Pancreas (tissue), 10 donors: ENCODE results near the gene SUFU. TPM values are rescaled to one million over a fixed set of nuclear protein-coding genes. Genes with fewer than 3 reads are reported as not detected.

Experiments
- ATAC-seq, 4 donors: fragments of 200-7000 bp; cut with Tn5 transposase; one replicate each; pipeline versions ENCODE4 v1.8.0 to v1.9.1; 2020; ENCODE audit warnings: mild to moderate bottlenecking in 4 of 4, moderate library complexity in 4 of 4
- DNase-seq, 6 donors: peaks; one replicate each; pipeline ENCODE4 v3.0.0-alpha.2; 2020
- FAIRE-seq: peaks from 2 replicates; lab custom pipeline; 2012; peaks lifted over from hg19 to GRCh38; lab: Jason Lieb, UNC
- H3K27ac ChIP-seq, 4 donors: fragments of 200-600 bp; sonication (generic); 1 replicate in 3 of 4; 2 replicates in 1 of 4; pipeline versions ENCODE4 v1.5.0 to v1.8.0; 2020
- H3K27me3 ChIP-seq, 4 donors: fragments of 200-600 bp; one replicate each; pipeline ENCODE4 v1.8.0; 2021
- H3K36me3 ChIP-seq, 3 donors: fragments of 200-600 bp; sonication (generic) in 1 of 3; one replicate each; pipeline versions ENCODE4 v1.5.0 to v1.8.0; 2020 to 2021
- H3K4me1 ChIP-seq, 3 donors: fragments of 200-600 bp; one replicate each; pipeline ENCODE4 v1.8.0; 2021
- H3K4me3 ChIP-seq, 4 donors: fragments of 200-600 bp; sonication (generic) in 2 of 4; one replicate each; pipeline versions ENCODE4 v1.5.0 to v1.8.0; 2020 to 2021
- H3K9me3 ChIP-seq, 4 donors: fragments of 200-600 bp; one replicate each; pipeline ENCODE4 v1.8.0; 2021
- CTCF ChIP-seq, 4 donors: fragments of 200-600 bp; sonication (generic) in 3 of 4; IDR thresholded peaks; one replicate each; pipeline versions ENCODE4 v1.5.0 to v1.8.0; 2021; ENCODE audit warnings: antibody characterized with exemption in 4 of 4
- whole genome bisulfite sequencing, 2 donors: extraction: QIAGEN DNeasy Blood & Tissue Kit; methylation state at CpG; one replicate each; pipeline ENCODE4 v1.1.7; 2013; 5-methylcytosine and 5-hydroxymethylcytosine counted together
- intact Hi-C, 3 donors: fragments of 100-400 bp; cut with DNase I; formaldehyde crosslinking; loops; one replicate each; pipeline versions ENCODE4 v1.11.1 to v1.14.2; 2022
- polyA plus RNA-seq, 2 donors: library from polyadenylated mRNA; stranded (reverse); fragments of 200-250 nt; gene quantifications; one replicate each; pipeline ENCODE4 v1.2.3, GENCODE V29; 2013
- total RNA-seq, 6 donors: library from RNA; stranded (reverse); fragmentation: NEBNext Ultra II Directional in 4 of 6; extraction: Animal tissue kit (Norgen Biotek cat#: 25700) in 4 of 6; gene quantifications; one replicate each; pipeline versions ENCODE4 v1.2.1 to v1.2.4, GENCODE V29; 2021 to 2023
- donor health status: healthy with polysubstance abuse.
- donor health status: DM: no; HTN: no; CAD: no; lungs with moderate emphysema.
- donor health status: DM: no; HTN: no; CAD: no.
- donor health status: control.
- donor health status: control.
- donor health status: Bipolar disorder and iron deficiency.
- donor health status: DM: yes; HTN: yes; CAD: no.
- donor health status: DM: no; HTN: no; CAD: no.
- donor health status: DM: no; HTN: no; CAD: no.
- donor health status: DM: yes; HTN: yes; CAD: no.

SUFU gene
- total and polyA plus RNA-seq, 8 donors = 1.9 to 7.8 (median 2.9) TPM

- DNase-seq (peak in 3 of 6 donors; percentile 45 to 63 (median 48)), ATAC-seq (peak; percentile 78 to 92 (median 82)), FAIRE-seq (no peak)
- peak; percentile 69 to 86 (median 82) for TF ChIP-seq CTCF (IDR thresholded peaks at IDR 0.05)
- WGBS, 2 donors = 38 to 40% methylated on average over 3 of the region's 3 CpGs
- peaks cover 0 to 4% (median 0%) of the 10 kb centered on the region in 3 donors for H3K4me1 ChIP-seq
- intact Hi-C loops = no loop called here
- no peaks in the 10 kb centered on the region for H3K27me3 ChIP-seq
- no peak overlapping the region for H3K27ac ChIP-seq
- no peak overlapping the region for H3K4me3 ChIP-seq
- no peaks in the 10 kb centered on the region for H3K9me3 ChIP-seq
- H3K36me3 ChIP-seq = peaks cover 0 to 4% (median 0%) of the 10 kb centered on the region in 3 donors
These were observed 92.8 kb downstream of the SUFU start for GRCh38 chr10:102596506-102596971.

GRCh38 chr10:102597131-102597991 lies 93.6 kb downstream of the SUFU start:
- ATAC-seq = no peak
- H3K27me3 ChIP-seq = no peaks in the 10 kb centered on the region
- intact Hi-C loops = no loop called here
- peaks cover 0 to 4% (median 0%) of the 10 kb centered on the region in 3 donors for H3K4me1 ChIP-seq
- no peak overlapping the region for H3K4me3 ChIP-seq
- H3K36me3 ChIP-seq = peaks cover 0 to 4% (median 0%) of the 10 kb centered on the region in 3 donors
- DNase-seq = no peak
- no peaks in the 10 kb centered on the region for H3K9me3 ChIP-seq
- no peak for FAIRE-seq
- WGBS, 2 donors = 68 to 72% methylated on average over 16 of the region's 16 CpGs
- no peak overlapping the region for H3K27ac ChIP-seq
- TF ChIP-seq CTCF (IDR thresholded peaks at IDR 0.05) = no peak

GRCh38 chr10:102598243-102598642 lies 94.5 kb downstream of the SUFU start:
- intact Hi-C loops = no loop called here
- Histone ChIP-seq H3K27me3 (no peaks in the 10 kb centered on the region), H3K4me1 (no peaks in the 10 kb centered on the region), H3K27ac (no peak overlapping the region), H3K36me3 (peaks cover 0 to 4% (median 0%) of the 10 kb centered on the region in 3 donors), H3K9me3 (no peaks in the 10 kb centered on the region), H3K4me3 (no peak overlapping the region)
- FAIRE-seq = no peak
- 85% methylated on average over 8 of the region's 8 CpGs for WGBS, 2 donors
- no peak for DNase-seq
- no peak for ATAC-seq
- no peak for TF ChIP-seq CTCF (IDR thresholded peaks at IDR 0.05)

- peak in 2 of 4 donors; percentile 25 to 40 for ATAC-seq
- no peaks in the 10 kb centered on the region for H3K4me1 ChIP-seq
- H3K27me3 ChIP-seq = no peaks in the 10 kb centered on the region
- 40 to 48% methylated on average over 7 of the region's 7 CpGs for WGBS, 2 donors
- H3K4me3 ChIP-seq = no peak overlapping the region
- TF ChIP-seq CTCF (IDR thresholded peaks at IDR 0.05) = no peak
- FAIRE-seq = no peak
- H3K36me3 ChIP-seq = peaks cover 0 to 4% (median 0%) of the 10 kb centered on the region in 3 donors
- intact Hi-C loops = no loop called here
- H3K27ac ChIP-seq = peak overlapping the region in 1 of 4 donors; percentile 1
- no peaks in the 10 kb centered on the region for H3K9me3 ChIP-seq
- DNase-seq = no peak
These were observed 96.0 kb downstream of the SUFU start for GRCh38 chr10:102599565-102600327.
